ENCODE measurements around the gene GABRE. TPM values are rescaled to one million over a fixed set of nuclear protein-coding genes. Genes with fewer than 3 reads are reported as not detected.

GABRE gene
- total and polyA plus RNA-seq, 10 of the 15 experiments (the other 5 are each of a cell fraction or from before 2014, with no cell fraction given): 0.01 to 0.15 (median 0.10) TPM; not detected in 6

- TF ChIP-seq RELA (IDR thresholded peaks at IDR 0.05; ENCODE audit: borderline replicate concordance, partially characterized antibody): no peak
- TF ChIP-seq TARDBP (IDR thresholded peaks at IDR 0.05; ENCODE audit: borderline replicate concordance): no peak
Observed at GRCh38 chrX:152020888-152021287, 46.4 kb upstream of the GABRE start (continued).

- WGBS (ENCODE audit: insufficient coverage, insufficient replicate concordance, low lambda C conversion rate, missing lambda C conversion rate): 19% methylated on average over 5 of the region's 5 CpGs
- SMC1A ChIA-PET (ENCODE audit: uncharacterized antibody, unreplicated experiment): no interaction called here
- in situ Hi-C loops (cut with MboI): no loop called here
Observed at GRCh38 chrX:151999813-152000212, 25.3 kb upstream of the GABRE start.

DNA sequence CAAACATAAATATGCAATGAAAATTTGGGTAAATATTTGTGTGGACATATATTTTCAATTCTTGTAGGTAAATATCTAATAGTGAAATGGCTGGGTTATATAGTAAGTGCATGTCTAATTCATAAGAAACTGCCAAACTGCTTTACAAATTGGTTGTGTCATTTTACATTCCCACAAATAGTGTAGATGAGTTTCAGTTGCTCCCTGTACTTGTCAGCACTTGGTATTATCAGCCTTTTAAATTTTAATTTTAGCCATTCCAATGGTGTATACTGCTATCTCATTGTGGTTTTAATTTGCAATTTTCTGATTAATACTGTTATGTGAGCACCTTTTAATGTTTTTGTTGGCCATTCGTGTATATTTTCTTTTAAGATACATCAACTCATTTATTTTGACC, 23.1 kb upstream of the GABRE start:
- Histone ChIP-seq H3K27me3 (replicated peaks in 1 of 2; ENCODE audit: control insufficient read depth in 2 of 2, insufficient read depth in 2 of 2, low read length in 1 of 2) (no peaks in the 10 kb centered on the region), H3K36me3 (ENCODE audit: control insufficient read depth in 2 of 2, insufficient read depth in 2 of 2, low read length in 1 of 2) (no peaks in the 10 kb centered on the region), H3K9ac (ENCODE audit: control insufficient read depth, insufficient read depth, low read length) (no peak overlapping the region), H3K4me2 (ENCODE audit: control insufficient read depth, insufficient read depth) (no peak overlapping the region), H3K4me3 (no peak overlapping the region), H3K4me1 (ENCODE audit: control insufficient read depth, insufficient read depth, low read length) (no peaks in the 10 kb centered on the region), H3K9me3 (replicated peaks; ENCODE audit: control insufficient read depth, insufficient read depth, low read length) (no peaks in the 10 kb centered on the region), H2AFZ (ENCODE audit: control insufficient read depth, low read depth, low read length) (no peak overlapping the region), H3K79me2 (ENCODE audit: control insufficient read depth, insufficient read depth, low read length) (no peaks in the 10 kb centered on the region), H3K27ac (ENCODE audit: control insufficient read depth, insufficient read depth) (no peak overlapping the region), H4K20me1 (ENCODE audit: control insufficient read depth, insufficient read depth) (no peaks in the 10 kb centered on the region)
- ChIA-PET RAD21 (ENCODE audit: unreplicated experiment) (no interaction called here), SMC1A (ENCODE audit: uncharacterized antibody, unreplicated experiment) (no interaction called here), POLR2A (no interaction called here), CTCF (no interaction called here)
- in situ Hi-C loops (cut with MboI) (no loop called here), intact Hi-C loops (cut with micrococcal nuclease; ENCODE audit: unreplicated experiment) (no loop called here)
- FAIRE-seq (no peak), ATAC-seq (no peak), DNase-seq (ENCODE audit: low read depth, low spot score) (no peak)
- WGBS (ENCODE audit: insufficient coverage, insufficient replicate concordance, low lambda C conversion rate, missing lambda C conversion rate): 32% methylated on average over 1 of the region's 1 CpG
- no TSS peak for BruUV-seq (replicated peaks)
- no peak for TF ChIP-seq RUNX3 (IDR thresholded peaks at IDR 0.05; ENCODE audit: low read length)
- TF ChIP-seq RCOR1 (conservative IDR thresholded peaks at IDR 0.05; ENCODE audit: low read depth, low read length): no peak
- no peak for TF ChIP-seq GATAD2B (conservative IDR thresholded peaks at IDR 0.05; ENCODE audit: low read depth)
- no peak for TF ChIP-seq CBX5 (IDR thresholded peaks at IDR 0.05; ENCODE audit: low read depth)
- TF ChIP-seq HDAC2 (IDR thresholded peaks at IDR 0.05): no peak
- no peak for TF ChIP-seq E4F1 (IDR thresholded peaks at IDR 0.05; ENCODE audit: borderline replicate concordance, partially characterized antibody)
- TF ChIP-seq POLR2AphosphoS5 (IDR thresholded peaks at IDR 0.05; ENCODE audit: low read length): no peak
- no peak for TF ChIP-seq NFYB (IDR thresholded peaks at IDR 0.05; ENCODE audit: insufficient read depth, low read depth, low read length)
- TF ChIP-seq, protein P1, sequence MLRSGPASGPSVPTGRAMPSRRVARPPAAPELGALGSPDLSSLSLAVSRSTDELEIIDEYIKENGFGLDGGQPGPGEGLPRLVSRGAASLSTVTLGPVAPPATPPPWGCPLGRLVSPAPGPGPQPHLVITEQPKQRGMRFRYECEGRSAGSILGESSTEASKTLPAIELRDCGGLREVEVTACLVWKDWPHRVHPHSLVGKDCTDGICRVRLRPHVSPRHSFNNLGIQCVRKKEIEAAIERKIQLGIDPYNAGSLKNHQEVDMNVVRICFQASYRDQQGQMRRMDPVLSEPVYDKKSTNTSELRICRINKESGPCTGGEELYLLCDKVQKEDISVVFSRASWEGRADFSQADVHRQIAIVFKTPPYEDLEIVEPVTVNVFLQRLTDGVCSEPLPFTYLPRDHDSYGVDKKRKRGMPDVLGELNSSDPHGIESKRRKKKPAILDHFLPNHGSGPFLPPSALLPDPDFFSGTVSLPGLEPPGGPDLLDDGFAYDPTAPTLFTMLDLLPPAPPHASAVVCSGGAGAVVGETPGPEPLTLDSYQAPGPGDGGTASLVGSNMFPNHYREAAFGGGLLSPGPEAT (IDR thresholded peaks at IDR 0.05; ENCODE audit: low read depth): no peak
- TF ChIP-seq TCF7 (IDR thresholded peaks at IDR 0.05; ENCODE audit: borderline replicate concordance): no peak
- no peak for TF ChIP-seq SIX5 (IDR thresholded peaks at IDR 0.05; ENCODE audit: low read depth, low read length, severe bottlenecking)

More at GRCh38 chrX:151999813-152000212, 25.3 kb upstream of the GABRE start:
- RAD21 ChIA-PET (ENCODE audit: unreplicated experiment): no interaction called here
- no peak overlapping the region for H2AFZ ChIP-seq (ENCODE audit: control insufficient read depth, low read depth, low read length)
- no peak for TF ChIP-seq FOXM1 (IDR thresholded peaks at IDR 0.05; ENCODE audit: low read depth, low read length)
- TF ChIP-seq ZNF24 (IDR thresholded peaks at IDR 0.05): no peak
- no peaks in the 10 kb centered on the region for H3K4me1 ChIP-seq (ENCODE audit: control insufficient read depth, insufficient read depth, low read length)
- no peak overlapping the region for H3K27ac ChIP-seq (ENCODE audit: control insufficient read depth, insufficient read depth)
- DNase-seq (ENCODE audit: low read depth, low spot score) (no peak), FAIRE-seq (no peak), ATAC-seq (no peak)
- H3K4me2 ChIP-seq (ENCODE audit: control insufficient read depth, insufficient read depth): no peak overlapping the region
- H4K20me1 ChIP-seq (ENCODE audit: control insufficient read depth, insufficient read depth): no peaks in the 10 kb centered on the region
- no peaks in the 10 kb centered on the region for H3K9me3 ChIP-seq (replicated peaks; ENCODE audit: control insufficient read depth, insufficient read depth, low read length)
- intact Hi-C loops (cut with micrococcal nuclease; ENCODE audit: unreplicated experiment): no loop called here
- CTCF ChIA-PET: interaction anchor here (0.6 kb wide), 1 partner anchor 1457 kb away, joined by 4 read pairs; no protein-coding TSS in a partner anchor
- no TSS peak for BruUV-seq (replicated peaks)
- POLR2A ChIA-PET: no interaction called here
- H3K36me3 ChIP-seq (ENCODE audit: control insufficient read depth in 2 of 2, insufficient read depth in 2 of 2, low read length in 1 of 2): no peaks in the 10 kb centered on the region
- H3K4me3 ChIP-seq: no peak overlapping the region
- no peak overlapping the region for H3K9ac ChIP-seq (ENCODE audit: control insufficient read depth, insufficient read depth, low read length)
- H3K27me3 ChIP-seq (replicated peaks in 1 of 2; ENCODE audit: control insufficient read depth in 2 of 2, insufficient read depth in 2 of 2, low read length in 1 of 2): no peaks in the 10 kb centered on the region
- no peaks in the 10 kb centered on the region for H3K79me2 ChIP-seq (ENCODE audit: control insufficient read depth, insufficient read depth, low read length)
